Heart right ventricle (tissue), 16 donors: ENCODE results near the gene TIMP2. TPM values are rescaled to one million over a fixed set of nuclear protein-coding genes. Genes with fewer than 3 reads are reported as not detected.
A peak's percentile ranks its signal among the peaks of the same experiment; 100 is the strongest.

Experiments used
- ATAC-seq, 8 donors: fragments of 200-7000 bp; cut with Tn5 transposase; one replicate each; pipeline ENCODE4 v1.9.1; 2020; ENCODE audit warnings: mild to moderate bottlenecking in 8 of 8, moderate library complexity in 8 of 8, moderate number of reproducible peaks in 1 of 8
- DNase-seq, 2 donors: peaks; one replicate each; pipeline ENCODE4 v3.0.0-alpha.2; 2020
- H3K27ac ChIP-seq, 10 donors: fragments of 200-600 bp; sonication (generic) in 2 of 10; one replicate each; pipeline versions ENCODE4 v1.5.0 to v1.8.0; 2020 to 2022; ENCODE audit warnings: mild to moderate bottlenecking in 3 of 10
- H3K27me3 ChIP-seq, 7 donors: fragments of 200-600 bp; one replicate each; pipeline ENCODE4 v1.8.0; 2021 to 2022; ENCODE audit warnings: mild to moderate bottlenecking in 2 of 7
- H3K36me3 ChIP-seq, 9 donors: fragments of 200-600 bp; sonication (generic) in 1 of 9; one replicate each; pipeline versions ENCODE4 v1.5.0 to v1.8.0; 2020 to 2022; ENCODE audit warnings: mild to moderate bottlenecking in 2 of 9
- H3K4me1 ChIP-seq, 9 donors: fragments of 200-600 bp; sonication (generic) in 1 of 9; one replicate each; pipeline versions ENCODE4 v1.5.0 to v1.8.0; 2020 to 2022; ENCODE audit warnings: mild to moderate bottlenecking in 4 of 9
- H3K4me3 ChIP-seq, 10 donors: fragments of 200-600 bp; sonication (generic) in 2 of 10; one replicate each; pipeline versions ENCODE4 v1.5.0 to v1.8.0; 2020 to 2022; ENCODE audit warnings: mild to moderate bottlenecking in 7 of 10, moderate library complexity in 2 of 10
- H3K9me3 ChIP-seq, 11 donors: fragments of 200-600 bp in 10 of 11; sonication (generic) in 2 of 11; one replicate each; pipeline versions ENCODE4 v1.5.0 to v1.8.0; 2013 to 2022; ENCODE audit warnings: mild to moderate bottlenecking in 2 of 11, control low read depth in 1 of 11, moderate library complexity in 1 of 11
- CTCF ChIP-seq, 9 donors: fragments of 200-600 bp; sonication (generic) in 2 of 9; IDR thresholded peaks; one replicate each; pipeline versions ENCODE4 v1.5.0 to v1.8.0; 2021 to 2022; ENCODE audit warnings: antibody characterized with exemption in 9 of 9, mild to moderate bottlenecking in 5 of 9, moderate library complexity in 1 of 9
- WGBS, 2 donors: extraction: QIAGEN DNeasy Blood & Tissue Kit; methylation state at CpG; one replicate each; pipeline ENCODE4 v1.1.7; 2013; ENCODE audit warnings: inconsistent platforms in 1 of 2; 5-methylcytosine and 5-hydroxymethylcytosine counted together
- intact Hi-C, 10 donors: fragments of 100-400 bp; cut with DNase I; formaldehyde crosslinking; loops; one replicate each; pipeline versions ENCODE4 v1.11.1 to v1.14.2; 2022
- polyA plus RNA-seq, 2 donors: library from polyadenylated mRNA; stranded (reverse); fragments of 200-250 nt; gene quantifications; one replicate each; pipeline ENCODE4 v1.2.3, GENCODE V29; 2013
- total RNA-seq, 10 donors: library from RNA; stranded (reverse); fragmentation: NEBNext Ultra II Directional in 3 of 10; extraction: Animal tissue kit (Norgen Biotek cat#: 25700) in 3 of 10; gene quantifications; one replicate each; pipeline versions ENCODE4 v1.2.1 to v1.2.4, GENCODE V29; 2021 to 2023
- donor health status: Arrhythmogenic right ventricular cardiomyopathy.
- donor health status: ischemic (EF 13 %, LVEDD 7.1; RV severe dilation, severe dysfunction).
- donor health status: healthy with polysubstance abuse.
- donor health status: DM: no; HTN: yes; CAD: no.
- donor health status: DM: no; HTN: no; CAD: no.
- donor health status: ischemic (EF 25% LVEDD 6.9; RV normal size, moderate dysfunction).
- donor health status: ischemic (EF 25% LVEDD 5.7; RV mildly dilated, moderate dysfunction).
- donor health status: healthy.
- donor health status: DM: yes; HTN: yes; CAD: no.
- donor health status: Ischemic cardiomyopathy.
- donor health status: ischemic (EF 35%, LVEDD 5.7; RV mildly dilated, moderate dysfunction).
- donor health status: nonischemic (EF 11% LVEDD 7.7; RV severe dilation, severe dysfunction).
- donor health status: DM: yes; HTN: yes; CAD: no.
- donor health status: PGD.
- donor health status: ischemic (EF 29% LVEDD 5.4; RV normal size, mild dysfunction).
- donor health status: nonischemic (EF 23%, LVEDD 6.1; RV moderate dilation, normal function).

Gene TIMP2
- total and polyA plus RNA-seq, 12 donors = 32.4 to 118 (median 96.7) TPM

- ATAC-seq (no peak), DNase-seq (no peak)
- Histone ChIP-seq H3K4me1 (peaks cover 13 to 74% (median 47%) of the 10 kb centered on the region in 9 donors), H3K9me3 (no peaks in the 10 kb centered on the region), H3K4me3 (peak overlapping the region in 9 of 10 donors; percentile 71 to 86 (median 75)), H3K27ac (peak overlapping the region in 8 of 10 donors; percentile 15 to 97 (median 94)), H3K27me3 (no peaks in the 10 kb centered on the region), H3K36me3 (peaks cover 0 to 4% (median 0%) of the 10 kb centered on the region in 9 donors)
- intact Hi-C loops = loop anchor here in 6 of 10 donors (5.0 to 10.0 kb wide), 5 partner anchors 36 to 58 kb away; no protein-coding TSS in a partner anchor
- WGBS, 2 donors = 55 to 75% methylated on average over 11 to 13 of the region's 13 CpGs
- no peak for TF ChIP-seq CTCF (IDR thresholded peaks at IDR 0.05)
These were observed 2.2 kb downstream of the TIMP2 start for GRCh38 chr17:78922816-78923498.

- Histone ChIP-seq H3K4me3 (peak overlapping the region in 1 of 10 donors; percentile 3), H3K27ac (peak overlapping the region; percentile 17 to 97 (median 40)), H3K36me3 (peaks cover 0 to 4% (median 0%) of the 10 kb centered on the region in 9 donors), H3K27me3 (no peaks in the 10 kb centered on the region), H3K9me3 (no peaks in the 10 kb centered on the region), H3K4me1 (peaks cover 16 to 86% (median 59%) of the 10 kb centered on the region in 9 donors)
- intact Hi-C loops = loop anchor here in 6 of 10 donors (2.0 to 10.0 kb wide), 6 partner anchors 33 to 57 kb away; no protein-coding TSS in a partner anchor
- no peak for TF ChIP-seq CTCF (IDR thresholded peaks at IDR 0.05)
- DNase-seq (peak; percentile 47 to 52), ATAC-seq (peak in 6 of 8 donors; percentile 31 to 60 (median 46))
- WGBS, 2 donors = 30 to 53% methylated on average over 8 of the region's 8 CpGs
These were observed 3.7 kb downstream of the TIMP2 start for GRCh38 chr17:78921437-78921971.

GRCh38 chr17:78920528-78920927 lies 4.7 kb downstream of the TIMP2 start:
- H3K27ac ChIP-seq = peak overlapping the region in 5 of 10 donors; percentile 5 to 97 (median 23)
- H3K9me3 ChIP-seq = no peaks in the 10 kb centered on the region
- ATAC-seq (no peak), DNase-seq (no peak)
- H3K27me3 ChIP-seq = no peaks in the 10 kb centered on the region
- no peak for TF ChIP-seq CTCF (IDR thresholded peaks at IDR 0.05)
- 83 to 87% methylated on average over 8 of the region's 8 CpGs for WGBS, 2 donors
- H3K4me1 ChIP-seq = peaks cover 22 to 89% (median 69%) of the 10 kb centered on the region in 9 donors
- H3K4me3 ChIP-seq = no peak overlapping the region
- peaks cover 0 to 4% (median 0%) of the 10 kb centered on the region in 9 donors for H3K36me3 ChIP-seq
- intact Hi-C loops = loop anchor here in 6 of 10 donors (2.0 to 10.0 kb wide), 6 partner anchors 32 to 56 kb away; no protein-coding TSS in a partner anchor

- intact Hi-C loops = loop anchor here in 6 of 10 donors (2.0 to 10.0 kb wide), 6 partner anchors 31 to 55 kb away; no protein-coding TSS in a partner anchor
- H3K9me3 ChIP-seq = no peaks in the 10 kb centered on the region
- ATAC-seq (no peak), DNase-seq (no peak)
- no peaks in the 10 kb centered on the region for H3K27me3 ChIP-seq
- H3K4me3 ChIP-seq = no peak overlapping the region
- H3K36me3 ChIP-seq = peaks cover 0 to 4% (median 0%) of the 10 kb centered on the region in 9 donors
- H3K27ac ChIP-seq = peak overlapping the region in 2 of 10 donors; percentile 5 to 19
- peaks cover 22 to 94% (median 72%) of the 10 kb centered on the region in 9 donors for H3K4me1 ChIP-seq
- 71 to 77% methylated on average over 20 of the region's 20 CpGs for WGBS, 2 donors
- no peak for TF ChIP-seq CTCF (IDR thresholded peaks at IDR 0.05)
These were observed 5.2 kb downstream of the TIMP2 start for GRCh38 chr17:78919861-78920450.
